ENCODE results near the gene F13A1. TPM values are rescaled to one million over a fixed set of nuclear protein-coding genes. Genes with fewer than 3 reads are reported as not detected.
"Not testable (repeated sequence)": the region's sequence is repeated elsewhere in the genome, so short reads cannot be mapped to it uniquely, and the experiment has no call there.

Gene F13A1
- total and polyA plus RNA-seq, 2 donors = 22.5 to 24.3 TPM

GRCh38 chr6:6305575-6305974 lies 14.9 kb downstream of the F13A1 start:
- H3K27ac ChIP-seq (ENCODE audit: low read depth in 1 of 2, low read length in 1 of 2) = no peak overlapping the region
- H3K27me3 ChIP-seq (ENCODE audit: control insufficient read depth in 2 of 2, insufficient read depth in 1 of 2, low read length in 1 of 2) = no peaks in the 10 kb centered on the region
- no peaks in the 10 kb centered on the region for H3K9me3 ChIP-seq (ENCODE audit: control insufficient read depth in 2 of 2, insufficient read depth in 1 of 2, low read length in 1 of 2)
- H3K4me3 ChIP-seq (ENCODE audit: low read length in 2 of 2) = no peak overlapping the region
- H3K4me1 ChIP-seq (ENCODE audit: control insufficient read depth in 2 of 2, insufficient read depth in 2 of 2, low read length in 2 of 2) = no peaks in the 10 kb centered on the region
- WGBS = 75% methylated on average over 4 of the region's 4 CpGs
- no peaks in the 10 kb centered on the region for H3K36me3 ChIP-seq (ENCODE audit: control insufficient read depth in 2 of 2, insufficient read depth in 2 of 2, low read length in 1 of 2)
- DNase-seq (ENCODE audit: low read depth in 6 of 9, low spot score in 9 of 9) = no peak

- not testable (repeated sequence) for H3K4me1 ChIP-seq (ENCODE audit: control insufficient read depth in 2 of 2, insufficient read depth in 2 of 2, low read length in 2 of 2)
Measured at GRCh38 chr6:6300383-6300782, 20.1 kb downstream of the F13A1 start.

GRCh38 chr6:6293317-6293716 lies 27.1 kb downstream of the F13A1 start:
- 43% methylated on average over 3 of the region's 3 CpGs for WGBS
- Histone ChIP-seq H3K4me1 (ENCODE audit: control insufficient read depth in 2 of 2, insufficient read depth in 2 of 2, low read length in 2 of 2) (no peaks in the 10 kb centered on the region), H3K4me3 (ENCODE audit: low read length in 2 of 2) (no peak overlapping the region), H3K36me3 (ENCODE audit: control insufficient read depth in 2 of 2, insufficient read depth in 2 of 2, low read length in 1 of 2) (no peaks in the 10 kb centered on the region), H3K27me3 (ENCODE audit: control insufficient read depth in 2 of 2, insufficient read depth in 1 of 2, low read length in 1 of 2) (no peaks in the 10 kb centered on the region), H3K27ac (ENCODE audit: low read depth in 1 of 2, low read length in 1 of 2) (no peak overlapping the region), H3K9me3 (ENCODE audit: control insufficient read depth in 2 of 2, insufficient read depth in 1 of 2, low read length in 1 of 2) (no peaks in the 10 kb centered on the region)
- no peak for DNase-seq (ENCODE audit: low read depth in 6 of 9, low spot score in 9 of 9)

More at GRCh38 chr6:6300383-6300782, 20.1 kb downstream of the F13A1 start:
- not testable (repeated sequence) for H3K27ac ChIP-seq (ENCODE audit: low read depth in 1 of 2, low read length in 1 of 2); H3K4me3 ChIP-seq (ENCODE audit: low read length in 2 of 2); DNase-seq (ENCODE audit: low read depth in 6 of 9, low spot score in 9 of 9); H3K27me3 ChIP-seq (ENCODE audit: control insufficient read depth in 2 of 2, insufficient read depth in 1 of 2, low read length in 1 of 2); H3K9me3 ChIP-seq (ENCODE audit: control insufficient read depth in 2 of 2, insufficient read depth in 1 of 2, low read length in 1 of 2); H3K36me3 ChIP-seq (ENCODE audit: control insufficient read depth in 2 of 2, insufficient read depth in 2 of 2, low read length in 1 of 2)
- 92% methylated on average over 19 of the region's 19 CpGs for WGBS

GRCh38 chr6:6287415-6287814 lies 33.0 kb downstream of the F13A1 start:
- Histone ChIP-seq H3K27ac (ENCODE audit: low read depth in 1 of 2, low read length in 1 of 2) (no peak overlapping the region), H3K27me3 (ENCODE audit: control insufficient read depth in 2 of 2, insufficient read depth in 1 of 2, low read length in 1 of 2) (no peaks in the 10 kb centered on the region), H3K9me3 (ENCODE audit: control insufficient read depth in 2 of 2, insufficient read depth in 1 of 2, low read length in 1 of 2) (no peaks in the 10 kb centered on the region), H3K4me3 (ENCODE audit: low read length in 2 of 2) (no peak overlapping the region), H3K36me3 (ENCODE audit: control insufficient read depth in 2 of 2, insufficient read depth in 2 of 2, low read length in 1 of 2) (no peaks in the 10 kb centered on the region), H3K4me1 (ENCODE audit: control insufficient read depth in 2 of 2, insufficient read depth in 2 of 2, low read length in 2 of 2) (no peaks in the 10 kb centered on the region)
- WGBS = 94% methylated on average over 3 of the region's 3 CpGs
- DNase-seq (ENCODE audit: low read depth in 6 of 9, low spot score in 9 of 9) = no peak

- no peaks in the 10 kb centered on the region for H3K36me3 ChIP-seq (ENCODE audit: control insufficient read depth in 2 of 2, insufficient read depth in 2 of 2, low read length in 1 of 2)
- H3K4me3 ChIP-seq (ENCODE audit: low read length in 2 of 2) = no peak overlapping the region
- H3K27me3 ChIP-seq (ENCODE audit: control insufficient read depth in 2 of 2, insufficient read depth in 1 of 2, low read length in 1 of 2) = no peaks in the 10 kb centered on the region
- H3K9me3 ChIP-seq (ENCODE audit: control insufficient read depth in 2 of 2, insufficient read depth in 1 of 2, low read length in 1 of 2) = no peaks in the 10 kb centered on the region
- no peak overlapping the region for H3K27ac ChIP-seq (ENCODE audit: low read depth in 1 of 2, low read length in 1 of 2)
- no peak for DNase-seq (ENCODE audit: low read depth in 6 of 9, low spot score in 9 of 9)
- WGBS = 98% methylated on average over 11 of the region's 11 CpGs
- no peaks in the 10 kb centered on the region for H3K4me1 ChIP-seq (ENCODE audit: control insufficient read depth in 2 of 2, insufficient read depth in 2 of 2, low read length in 2 of 2)
Measured at GRCh38 chr6:6285679-6286078, 34.8 kb downstream of the F13A1 start.

GRCh38 chr6:6284221-6284966 lies 36.1 kb downstream of the F13A1 start:
- no peaks in the 10 kb centered on the region for H3K4me1 ChIP-seq (ENCODE audit: control insufficient read depth in 2 of 2, insufficient read depth in 2 of 2, low read length in 2 of 2)
- H3K9me3 ChIP-seq (ENCODE audit: control insufficient read depth in 2 of 2, insufficient read depth in 1 of 2, low read length in 1 of 2) = no peaks in the 10 kb centered on the region
- H3K27me3 ChIP-seq (ENCODE audit: control insufficient read depth in 2 of 2, insufficient read depth in 1 of 2, low read length in 1 of 2) = no peaks in the 10 kb centered on the region
- no peak for DNase-seq (ENCODE audit: low read depth in 6 of 9, low spot score in 9 of 9)
- WGBS = 82% methylated on average over 6 of the region's 6 CpGs
- H3K4me3 ChIP-seq (ENCODE audit: low read length in 2 of 2) = no peak overlapping the region
- H3K36me3 ChIP-seq (ENCODE audit: control insufficient read depth in 2 of 2, insufficient read depth in 2 of 2, low read length in 1 of 2) = no peaks in the 10 kb centered on the region
- no peak overlapping the region for H3K27ac ChIP-seq (ENCODE audit: low read depth in 1 of 2, low read length in 1 of 2)

GRCh38 chr6:6283746-6284145 lies 36.7 kb downstream of the F13A1 start:
- Histone ChIP-seq H3K9me3 (ENCODE audit: control insufficient read depth in 2 of 2, insufficient read depth in 1 of 2, low read length in 1 of 2) (no peaks in the 10 kb centered on the region), H3K27me3 (ENCODE audit: control insufficient read depth in 2 of 2, insufficient read depth in 1 of 2, low read length in 1 of 2) (no peaks in the 10 kb centered on the region), H3K4me3 (ENCODE audit: low read length in 2 of 2) (no peak overlapping the region), H3K27ac (ENCODE audit: low read depth in 1 of 2, low read length in 1 of 2) (no peak overlapping the region), H3K36me3 (ENCODE audit: control insufficient read depth in 2 of 2, insufficient read depth in 2 of 2, low read length in 1 of 2) (no peaks in the 10 kb centered on the region), H3K4me1 (ENCODE audit: control insufficient read depth in 2 of 2, insufficient read depth in 2 of 2, low read length in 2 of 2) (no peaks in the 10 kb centered on the region)
- DNase-seq (ENCODE audit: low read depth in 6 of 9, low spot score in 9 of 9) = no peak
- 94% methylated on average over 2 of the region's 2 CpGs for WGBS

- Histone ChIP-seq H3K36me3 (ENCODE audit: control insufficient read depth in 2 of 2, insufficient read depth in 2 of 2, low read length in 1 of 2) (no peaks in the 10 kb centered on the region), H3K9me3 (ENCODE audit: control insufficient read depth in 2 of 2, insufficient read depth in 1 of 2, low read length in 1 of 2) (no peaks in the 10 kb centered on the region), H3K27ac (ENCODE audit: low read depth in 1 of 2, low read length in 1 of 2) (no peak overlapping the region), H3K4me3 (ENCODE audit: low read length in 2 of 2) (no peak overlapping the region), H3K27me3 (ENCODE audit: control insufficient read depth in 2 of 2, insufficient read depth in 1 of 2, low read length in 1 of 2) (no peaks in the 10 kb centered on the region), H3K4me1 (ENCODE audit: control insufficient read depth in 2 of 2, insufficient read depth in 2 of 2, low read length in 2 of 2) (no peaks in the 10 kb centered on the region)
- no peak for DNase-seq (ENCODE audit: low read depth in 6 of 9, low spot score in 9 of 9)
- 90% methylated on average over 1 of the region's 1 CpG for WGBS
Measured at GRCh38 chr6:6282716-6283115, 37.7 kb downstream of the F13A1 start.

- DNase-seq (ENCODE audit: low read depth in 6 of 9, low spot score in 9 of 9) = no peak
- H3K36me3 ChIP-seq (ENCODE audit: control insufficient read depth in 2 of 2, insufficient read depth in 2 of 2, low read length in 1 of 2) = no peaks in the 10 kb centered on the region
- no peak overlapping the region for H3K27ac ChIP-seq (ENCODE audit: low read depth in 1 of 2, low read length in 1 of 2)
- no peaks in the 10 kb centered on the region for H3K9me3 ChIP-seq (ENCODE audit: control insufficient read depth in 2 of 2, insufficient read depth in 1 of 2, low read length in 1 of 2)
- WGBS = 95% methylated on average over 4 of the region's 4 CpGs
- H3K27me3 ChIP-seq (ENCODE audit: control insufficient read depth in 2 of 2, insufficient read depth in 1 of 2, low read length in 1 of 2) = no peaks in the 10 kb centered on the region
- no peaks in the 10 kb centered on the region for H3K4me1 ChIP-seq (ENCODE audit: control insufficient read depth in 2 of 2, insufficient read depth in 2 of 2, low read length in 2 of 2)
- H3K4me3 ChIP-seq (ENCODE audit: low read length in 2 of 2) = no peak overlapping the region
Measured at GRCh38 chr6:6277413-6277812, 43.0 kb downstream of the F13A1 start.
